Stimulated activated CD8-positive, alpha-beta memory T cell treated with anti-CD3 and anti-CD28 coated beads, Interleukin-15, amount 100 ng/mL, for 48 hours (primary cell): ENCODE data around the gene AP1M1.

ENCODE experiments used
- DNase-seq, 2 donors: peaks; one replicate each; pipeline ENCODE4 v3.0.0-alpha.2; 2020; ENCODE audit warnings: low read depth in 2 of 2

Gene AP1M1

DNA sequence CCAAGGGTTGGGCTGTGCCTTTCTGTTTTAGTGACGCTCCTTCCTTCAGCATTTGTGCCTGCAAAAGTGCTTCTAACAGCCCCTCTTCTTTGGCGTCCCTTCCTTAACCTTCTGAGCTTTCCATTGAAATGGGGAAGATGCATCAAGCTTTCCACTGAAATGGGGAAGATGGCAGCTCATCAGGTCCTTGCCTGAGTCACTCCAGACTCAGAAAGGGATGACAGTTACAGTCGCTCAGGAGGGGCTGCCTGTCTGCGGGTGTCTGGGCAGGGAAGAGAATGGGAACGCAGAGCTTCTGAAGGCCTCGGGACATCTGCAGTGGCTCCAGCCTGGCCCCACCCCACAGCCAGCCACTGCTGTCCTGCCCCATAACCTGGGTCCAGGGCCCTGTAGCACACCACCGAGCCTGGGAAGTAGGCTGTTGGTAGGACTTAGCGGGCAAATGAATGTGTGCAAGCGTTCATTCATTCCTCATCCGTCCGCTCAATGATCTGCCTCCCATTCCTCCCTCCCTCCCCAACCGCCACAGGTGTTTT is 9.8 kb downstream of the AP1M1 start:
- no peak for DNase-seq

DNA sequence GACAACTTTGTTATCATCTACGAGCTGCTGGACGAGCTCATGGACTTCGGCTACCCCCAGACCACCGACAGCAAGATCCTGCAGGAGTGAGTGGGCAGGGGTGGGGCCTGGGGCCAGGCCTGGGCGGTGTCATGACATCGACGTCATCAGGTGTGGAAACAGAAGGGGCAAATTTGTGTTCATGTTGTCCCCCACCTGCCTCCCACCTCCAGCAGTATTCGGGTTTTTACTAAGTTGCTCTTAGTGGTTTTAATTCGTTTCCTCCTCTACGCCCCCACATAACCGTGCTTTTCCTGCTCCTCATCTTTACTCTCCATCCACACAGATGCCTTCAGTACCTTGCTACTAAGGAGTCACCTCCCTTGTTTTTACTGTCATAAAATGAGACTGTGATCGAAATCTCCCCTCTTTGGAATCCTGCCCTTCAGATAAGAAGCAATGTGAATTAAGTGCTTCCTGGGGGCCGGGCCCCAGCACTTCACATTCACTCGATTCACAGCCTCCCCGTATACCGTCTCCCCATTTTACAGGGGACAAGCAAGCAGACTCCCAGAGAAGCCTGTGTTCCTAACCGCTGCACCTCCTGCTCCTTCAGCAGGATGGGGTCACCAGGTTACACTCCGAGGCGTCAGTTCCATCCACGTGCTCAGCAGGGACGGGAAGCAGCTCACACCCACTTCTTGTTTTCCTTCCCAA is 10.5 kb downstream of the AP1M1 start:
- peak; percentile 34 to 49 for DNase-seq

DNA sequence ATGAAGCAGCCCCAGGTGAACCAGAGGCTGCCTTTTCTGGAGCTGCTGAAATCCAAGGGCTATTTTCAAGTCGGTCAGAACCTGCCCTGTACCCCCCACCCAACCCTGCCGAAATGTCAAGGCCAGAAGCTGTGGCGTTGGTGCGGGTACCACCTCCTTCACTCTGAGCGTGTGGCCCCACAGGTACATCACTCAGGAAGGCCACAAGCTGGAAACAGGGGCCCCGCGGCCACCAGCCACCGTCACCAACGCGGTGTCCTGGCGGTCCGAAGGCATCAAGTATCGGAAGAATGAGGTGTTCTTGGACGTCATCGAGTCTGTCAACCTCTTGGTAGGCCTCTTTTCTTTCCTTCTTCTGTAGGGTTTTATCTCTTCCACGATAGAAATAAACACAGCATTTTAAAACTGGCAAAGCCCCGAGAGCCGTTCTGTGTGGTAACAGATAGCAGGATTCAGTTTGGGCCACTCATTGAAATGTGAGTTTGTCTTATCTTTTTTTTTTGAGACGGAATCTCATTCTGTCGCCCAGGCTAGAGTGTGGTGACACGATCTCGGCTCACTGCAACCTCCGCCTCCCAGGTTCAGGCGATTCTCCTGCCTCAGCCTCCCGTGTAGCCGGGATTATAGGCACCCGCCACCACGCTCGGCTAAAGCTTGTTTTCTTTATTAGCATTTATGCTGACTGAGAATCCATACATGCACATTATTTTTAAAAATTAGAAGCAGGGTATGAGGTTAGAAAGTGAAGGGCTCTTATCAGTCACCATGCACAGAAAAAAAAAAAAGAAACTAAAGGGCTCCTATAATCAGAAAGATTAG is 11.3 kb downstream of the AP1M1 start:
- no peak for DNase-seq

DNA sequence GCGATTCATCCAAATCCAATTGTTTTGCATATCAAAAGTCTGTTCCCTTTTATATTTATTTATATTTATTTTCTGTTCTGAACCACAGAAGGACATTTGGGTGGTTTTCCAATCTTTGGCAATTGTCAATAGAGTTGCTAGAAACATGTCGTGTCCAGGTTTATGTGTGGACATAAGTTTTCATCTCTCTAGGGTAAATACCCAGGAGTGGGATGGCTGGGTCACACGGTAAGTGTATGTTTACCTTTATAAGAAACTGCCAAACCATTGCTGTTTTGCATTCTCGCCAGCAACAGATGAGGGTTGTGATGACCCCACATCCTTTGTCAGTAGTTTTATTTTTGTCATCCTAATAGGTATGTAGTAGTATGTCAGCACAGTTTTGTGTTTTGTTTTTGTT is 12.5 kb downstream of the AP1M1 start:
- DNase-seq = no peak

DNA sequence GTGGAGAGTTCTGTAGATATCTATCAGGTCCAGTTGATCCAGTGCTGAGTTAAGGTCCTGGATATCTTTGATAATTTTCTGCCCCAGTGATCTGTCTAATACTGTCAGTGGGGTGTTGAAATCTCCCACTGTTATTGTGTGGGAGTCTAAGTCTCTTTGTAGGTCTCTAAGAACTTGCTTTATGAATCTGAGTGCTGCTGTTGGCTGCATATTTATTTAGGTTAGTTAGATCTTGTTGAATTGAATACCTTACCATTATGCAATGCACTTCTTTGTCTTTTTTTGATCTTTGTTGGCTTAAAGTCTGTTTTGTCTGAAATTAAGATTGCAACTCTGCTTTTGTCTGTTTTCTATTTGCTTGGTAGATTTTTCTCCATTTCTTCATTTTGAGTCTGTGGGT is 15.4 kb downstream of the AP1M1 start:
- no peak for DNase-seq

DNA sequence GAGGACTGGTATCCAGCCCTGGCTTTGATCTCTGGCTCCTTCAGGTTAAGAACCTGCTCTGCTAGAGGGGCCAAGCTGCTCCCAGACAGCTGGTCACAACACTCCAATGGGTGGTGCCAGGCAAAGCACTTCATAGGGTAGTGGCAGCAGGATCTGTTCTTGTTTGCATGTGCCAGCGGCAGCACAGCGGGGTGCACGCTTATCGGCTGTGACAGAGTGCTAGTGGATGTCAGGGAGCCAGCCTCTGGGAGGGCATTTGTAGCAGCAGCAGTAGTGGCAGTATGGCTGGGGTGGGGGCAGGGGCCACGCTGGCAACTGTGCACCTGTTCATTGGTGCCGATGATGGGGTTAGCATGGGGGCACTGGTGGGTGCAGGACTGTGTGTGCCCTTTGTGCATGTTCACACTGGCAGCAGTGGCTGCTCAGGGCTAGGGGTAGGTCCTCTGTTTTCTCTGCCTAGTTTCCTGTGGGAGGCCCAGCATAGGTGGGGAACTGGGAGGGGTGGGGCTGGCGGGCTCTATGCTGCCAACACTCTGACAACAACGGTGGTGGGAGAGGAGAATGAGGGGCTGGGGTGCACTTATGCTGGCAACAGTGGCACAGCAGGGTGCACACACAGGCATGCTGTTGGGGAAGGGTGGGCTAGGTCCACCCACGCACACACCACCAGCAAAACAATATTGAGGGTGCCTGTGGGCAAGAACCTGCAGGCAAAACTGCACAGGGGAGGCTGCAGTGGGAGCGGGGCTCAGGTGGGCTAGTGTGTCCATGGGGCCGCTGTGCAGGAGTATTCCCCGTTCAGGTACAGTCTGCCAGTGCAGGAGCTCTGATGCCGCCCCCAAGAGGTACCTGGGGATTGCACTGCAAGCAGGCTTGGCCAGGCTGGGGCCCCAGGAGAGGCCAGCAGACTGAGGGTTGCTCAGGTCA is 19.3 kb downstream of the AP1M1 start:
- DNase-seq = no peak

DNA sequence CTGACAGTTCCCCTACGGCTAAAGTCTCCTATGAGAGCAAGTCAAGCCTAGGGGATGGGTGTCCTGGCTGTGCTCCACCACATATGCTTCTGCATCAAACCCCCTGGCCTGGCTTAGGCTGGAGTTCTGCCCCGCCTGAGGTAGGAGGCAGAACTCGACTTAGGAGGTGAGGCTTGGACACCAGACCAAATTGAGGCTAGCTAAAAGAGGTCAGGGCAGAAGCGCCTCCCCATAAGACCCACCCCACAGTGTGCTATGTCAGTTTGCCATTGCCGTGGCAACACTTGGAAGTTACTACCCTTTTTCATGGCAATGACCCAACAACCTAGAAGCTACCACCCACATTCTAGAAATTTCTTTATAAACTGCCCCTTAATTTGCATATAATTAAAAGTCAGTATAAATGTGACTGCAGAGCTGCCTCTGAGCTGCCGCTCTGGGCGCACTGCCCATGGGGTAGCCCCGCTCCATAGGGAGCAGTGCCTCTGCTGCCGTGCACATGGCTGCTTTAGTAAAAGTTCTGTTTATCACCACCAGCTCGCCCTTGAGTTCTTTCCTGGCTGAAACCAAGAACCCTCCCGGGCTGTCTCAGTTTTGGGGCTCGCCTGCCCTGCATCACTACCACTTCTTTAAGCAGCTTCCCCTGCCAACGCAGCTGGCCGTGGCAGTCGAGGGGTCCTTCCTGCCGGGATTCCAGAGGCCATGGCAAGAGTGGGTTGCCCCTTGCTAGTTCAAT is 20.2 kb downstream of the AP1M1 start:
- DNase-seq = no peak

DNA sequence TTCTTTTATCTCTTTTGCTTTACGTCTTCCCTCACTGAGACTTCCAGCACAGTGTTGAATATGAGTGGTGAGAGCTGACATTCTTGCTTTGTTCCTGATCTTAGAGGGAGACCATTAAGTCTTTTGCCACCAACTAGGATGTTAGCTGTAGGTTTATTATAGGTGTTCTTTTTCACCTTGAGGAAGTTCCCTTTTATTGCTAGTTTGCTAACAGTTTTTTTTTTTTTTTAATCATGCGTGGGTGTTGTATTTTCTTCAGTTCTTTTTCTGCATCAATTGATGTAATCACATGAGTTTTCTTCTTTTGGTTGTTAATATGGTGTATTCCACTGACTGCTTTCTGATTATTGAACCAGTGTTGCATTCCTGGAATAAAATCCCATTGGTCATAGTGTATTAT is 21.1 kb downstream of the AP1M1 start:
- no peak for DNase-seq

DNA sequence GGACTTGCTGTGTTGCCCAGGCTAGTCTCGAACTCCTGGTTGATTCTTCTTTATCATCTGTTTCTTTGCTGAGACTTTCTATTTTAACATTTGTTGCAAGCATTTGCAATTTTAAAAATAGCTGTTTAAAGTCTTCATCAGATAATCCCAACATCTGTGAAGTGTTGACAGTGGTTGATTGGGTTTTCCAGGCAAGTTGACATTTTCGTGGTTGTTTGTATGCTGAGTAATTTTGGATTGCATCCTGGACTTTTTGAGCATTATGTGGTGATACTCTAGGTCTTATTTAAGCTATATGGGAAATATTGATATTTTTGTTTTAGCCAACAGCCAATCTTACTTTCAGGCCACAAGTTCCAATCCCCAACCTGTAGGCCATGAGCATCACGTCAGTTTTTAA is 25.1 kb downstream of the AP1M1 start:
- no peak for DNase-seq

DNA sequence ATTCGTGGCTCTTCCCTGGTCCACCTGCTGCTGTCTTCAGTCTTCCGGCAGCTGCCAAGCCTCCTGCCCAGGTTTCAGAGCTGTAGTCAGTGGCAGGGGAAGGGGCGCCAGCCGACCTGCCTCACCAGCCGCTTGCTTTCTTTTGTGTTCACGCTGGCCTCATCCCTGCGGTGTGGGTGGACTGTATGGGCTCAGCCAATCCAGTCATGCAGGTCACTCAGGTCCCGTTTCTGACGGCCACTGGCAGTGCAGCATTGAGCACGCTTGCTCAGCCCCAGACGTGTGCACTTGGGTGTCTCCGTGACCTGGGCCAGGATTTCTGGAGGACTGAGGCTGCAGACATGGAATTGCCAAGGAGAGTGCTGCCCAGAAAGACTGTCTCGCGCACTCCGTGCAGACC is 26.0 kb downstream of the AP1M1 start:
- DNase-seq = no peak

DNA sequence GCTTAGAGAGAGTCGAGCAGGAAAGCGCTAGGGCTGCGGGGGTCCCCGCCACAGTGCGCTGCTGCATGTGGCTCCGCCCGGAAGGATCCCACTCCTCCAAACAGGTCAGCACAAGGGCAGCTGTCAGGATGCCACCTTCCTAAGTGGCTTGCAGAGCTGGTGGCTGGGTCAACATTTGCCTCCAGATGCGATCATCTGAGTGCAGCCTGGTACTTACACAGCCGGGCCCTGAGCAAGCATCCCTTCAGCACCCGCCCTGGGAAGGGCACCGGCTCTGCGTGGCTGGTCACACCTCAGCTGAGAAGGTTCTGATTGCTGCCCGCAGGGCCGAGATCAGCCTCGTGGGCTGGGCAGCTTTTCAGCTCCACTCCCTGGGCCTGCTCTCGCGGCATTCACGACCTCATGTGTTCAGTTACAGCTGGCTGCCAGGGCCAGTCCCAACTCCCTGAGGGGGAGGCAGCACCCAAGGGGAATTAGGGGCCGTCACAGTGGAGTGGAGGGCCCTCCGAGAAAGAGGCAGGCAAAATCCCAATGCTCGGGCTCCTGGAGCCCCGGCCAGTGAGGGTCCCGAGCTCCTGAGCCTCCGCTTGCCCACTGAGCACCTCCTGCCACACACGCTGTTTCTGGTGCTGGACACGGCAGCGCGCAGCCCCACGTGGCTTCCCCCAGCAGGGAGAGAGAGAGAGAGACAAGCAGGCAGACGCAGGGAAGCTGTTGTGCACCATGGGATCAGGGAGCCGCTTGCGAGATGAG is 26.8 kb downstream of the AP1M1 start:
- DNase-seq = no peak

DNA sequence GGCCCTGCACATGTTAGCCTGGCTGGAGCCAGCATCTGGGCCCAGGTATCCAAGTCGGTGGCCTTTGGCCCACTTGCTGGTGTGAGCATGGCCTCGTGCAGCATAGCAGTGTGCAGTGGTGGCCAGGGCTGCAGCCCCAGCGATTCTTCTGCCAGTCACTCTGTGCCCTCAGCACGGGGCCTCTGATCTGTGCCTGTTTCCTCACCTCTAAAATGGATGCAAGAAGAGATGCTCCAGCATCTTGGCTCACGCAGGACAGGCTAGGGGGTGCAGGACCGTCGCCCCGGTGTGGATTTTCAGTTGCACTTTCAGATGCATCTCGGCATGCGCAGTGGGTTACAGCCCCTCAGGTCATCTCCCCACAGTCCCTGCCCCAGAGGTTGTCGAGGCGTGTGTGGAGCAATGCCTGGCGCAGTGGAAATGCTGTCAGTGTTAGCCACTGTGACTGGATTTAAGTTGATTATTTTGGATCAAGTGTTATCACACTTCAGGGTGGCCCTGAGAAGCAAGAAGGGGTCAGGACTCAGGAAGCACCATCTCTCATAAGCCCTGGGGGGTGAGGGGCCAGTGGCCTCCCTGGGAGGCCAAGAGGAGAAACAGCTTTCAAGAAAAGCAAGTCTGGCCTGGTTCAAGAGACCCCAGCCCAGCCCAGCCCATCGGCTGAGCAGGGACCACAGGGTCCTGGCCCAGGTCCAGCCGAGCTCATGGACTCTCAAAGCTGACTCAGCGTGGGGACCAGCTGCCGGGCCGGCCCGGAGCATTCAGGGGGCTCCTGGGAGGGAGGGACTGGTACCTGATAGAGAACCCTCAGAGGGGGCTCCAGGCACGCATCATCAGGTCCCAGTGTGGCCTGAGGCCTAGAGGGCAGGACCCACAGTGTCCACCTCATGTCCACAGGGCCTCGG is 27.8 kb downstream of the AP1M1 start:
- DNase-seq = no peak

DNA sequence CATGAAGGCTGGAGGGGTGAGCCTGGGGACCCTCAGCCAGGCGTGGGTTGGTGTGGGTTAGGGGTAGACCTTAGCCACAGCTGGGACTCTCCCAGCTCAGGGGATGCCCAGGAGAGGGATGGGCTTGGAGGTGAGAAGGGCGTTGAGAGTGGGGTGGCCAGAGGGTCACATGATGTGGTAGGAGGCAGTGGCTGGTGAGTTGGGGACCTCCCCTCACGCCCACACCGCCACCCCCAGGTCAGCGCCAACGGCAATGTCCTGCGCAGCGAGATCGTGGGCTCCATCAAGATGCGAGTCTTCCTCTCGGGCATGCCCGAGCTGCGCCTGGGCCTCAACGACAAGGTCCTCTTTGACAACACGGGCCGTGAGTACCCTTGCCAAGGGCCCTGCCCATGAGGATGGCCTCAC is 28.5 kb downstream of the AP1M1 start:
- DNase-seq = no peak

DNA sequence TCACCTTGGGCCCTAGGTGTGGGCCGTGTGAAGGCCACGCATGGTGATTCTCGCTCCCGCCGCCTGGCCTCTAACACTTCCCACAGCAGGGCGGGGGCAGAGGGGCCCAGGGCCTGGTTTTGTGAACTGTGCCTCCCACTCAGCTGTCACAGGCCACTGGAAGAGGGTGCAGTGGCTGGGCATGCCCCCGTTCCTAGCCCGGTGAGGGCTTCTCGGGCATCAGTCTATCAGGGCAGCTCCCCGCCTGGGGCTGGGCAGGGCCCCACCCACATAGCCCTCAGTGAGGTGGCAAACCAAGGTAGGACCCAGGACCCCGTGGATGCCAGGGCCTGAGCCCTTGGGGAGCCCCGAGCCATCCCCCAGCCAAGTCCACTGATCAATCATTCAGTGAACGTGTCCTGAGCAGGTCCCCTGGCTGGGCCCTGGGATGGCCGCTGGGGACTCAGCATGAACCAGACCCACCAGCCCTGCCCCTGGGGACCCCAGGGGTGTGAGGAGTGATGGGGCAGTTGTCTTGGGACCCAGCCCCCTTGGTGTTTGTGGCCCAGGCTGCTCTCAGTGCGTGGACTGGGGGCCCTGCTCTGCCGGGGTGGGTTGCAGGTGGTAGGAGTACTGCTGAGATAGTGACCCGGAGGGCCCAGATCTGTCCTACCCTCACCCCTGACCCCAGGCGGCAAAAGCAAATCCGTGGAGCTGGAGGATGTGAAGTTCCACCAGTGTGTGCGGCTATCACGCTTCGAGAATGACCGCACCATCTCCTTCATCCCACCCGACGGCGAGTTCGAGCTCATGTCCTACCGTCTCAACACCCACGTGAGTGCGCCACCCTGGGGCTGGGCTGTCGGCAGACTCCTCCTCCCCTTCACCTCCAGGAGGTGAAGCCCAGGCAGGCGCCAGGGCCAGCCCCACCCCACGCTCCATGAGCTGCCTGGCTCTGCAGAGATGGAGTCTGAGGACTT is 29.4 kb downstream of the AP1M1 start:
- no peak for DNase-seq

DNA sequence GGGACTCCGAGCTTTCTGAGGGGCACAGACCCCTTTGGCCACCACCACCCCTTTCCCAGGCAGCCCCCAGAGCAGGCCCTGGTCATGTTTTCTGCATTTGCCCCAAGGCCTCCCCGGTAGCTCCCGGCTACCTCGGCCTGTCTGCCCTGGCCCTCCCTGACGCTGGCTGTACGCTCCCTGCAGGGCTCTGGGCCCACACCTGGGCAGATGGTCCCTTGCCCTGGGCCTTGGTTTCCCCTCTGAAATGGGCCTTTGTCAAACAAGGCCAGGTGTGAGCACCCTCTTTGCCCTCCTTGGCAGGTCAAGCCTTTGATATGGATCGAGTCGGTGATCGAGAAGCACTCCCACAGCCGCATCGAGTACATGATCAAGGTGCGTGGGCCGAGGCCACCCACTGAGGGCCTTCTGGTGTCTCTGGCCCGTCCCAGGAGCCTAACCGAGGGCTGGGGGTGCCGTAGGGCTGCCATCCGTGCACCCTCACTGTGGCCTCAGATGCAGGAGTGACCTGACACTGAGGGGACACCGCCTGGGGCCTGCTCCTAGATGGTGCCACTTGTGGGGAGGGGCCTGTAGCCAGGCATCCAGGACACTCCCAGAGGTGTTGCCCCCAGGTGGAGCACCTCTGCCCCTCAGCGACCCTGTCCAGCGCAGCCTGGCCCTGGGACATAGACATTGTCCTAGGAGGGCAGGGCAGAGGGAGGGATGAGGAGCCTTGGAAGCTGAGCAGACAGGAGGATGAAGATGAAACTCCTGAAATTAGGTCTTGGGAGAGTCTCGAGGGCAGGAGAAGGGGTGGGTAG is 30.3 kb downstream of the AP1M1 start:
- no peak for DNase-seq

DNA sequence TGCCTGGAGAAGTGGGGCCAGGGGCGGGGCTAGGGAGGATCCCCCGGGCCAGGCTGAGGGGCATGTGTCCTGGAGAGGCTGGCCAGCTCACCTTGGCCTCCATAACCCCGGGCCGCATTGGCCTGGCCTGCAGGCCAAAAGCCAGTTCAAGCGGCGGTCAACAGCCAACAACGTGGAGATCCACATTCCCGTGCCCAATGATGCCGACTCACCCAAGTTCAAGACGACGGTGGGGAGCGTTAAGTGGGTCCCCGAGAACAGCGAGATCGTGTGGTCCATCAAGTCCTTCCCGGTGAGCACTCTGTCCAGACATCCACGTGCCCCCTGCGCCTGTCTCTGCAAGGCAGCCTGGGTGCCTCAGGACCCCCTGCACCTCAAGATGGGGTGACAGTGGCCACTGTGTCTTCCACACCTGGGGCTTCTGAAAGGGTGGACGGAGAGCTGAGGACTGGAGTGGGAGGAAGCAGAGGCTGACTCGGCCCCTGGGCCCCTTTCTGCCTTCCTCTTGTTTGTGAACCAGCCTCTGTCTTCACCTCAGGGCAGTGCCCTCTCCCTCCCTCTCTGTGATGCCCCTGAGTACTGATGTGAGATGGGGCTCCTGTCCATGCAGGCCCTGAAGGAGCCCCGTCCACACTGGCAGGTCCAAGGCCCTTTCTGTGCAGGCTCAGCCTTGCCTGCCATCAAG is 31.1 kb downstream of the AP1M1 start:
- no peak for DNase-seq

DNA sequence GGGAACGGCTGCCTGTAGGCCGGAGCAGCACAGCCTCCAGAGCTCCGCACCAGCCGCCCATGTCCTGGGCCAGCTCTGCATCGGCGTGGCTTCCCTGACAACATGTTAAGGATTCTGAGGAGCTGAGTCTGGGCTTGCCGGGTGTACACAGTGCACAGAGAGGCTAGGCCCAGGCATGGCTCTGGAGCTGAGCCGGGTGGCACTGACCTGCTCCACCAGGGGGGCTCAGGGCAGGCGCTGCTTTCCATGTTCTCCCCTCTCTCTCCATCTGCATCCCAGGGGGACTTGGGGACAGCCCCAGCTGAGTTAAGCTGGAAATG is 31.6 kb downstream of the AP1M1 start:
- DNase-seq = no peak
